SK-N-DZ (cell line): ENCODE measurements around the gene TMEM120B.

Experiments used
- DNase-seq: peaks from one replicate; pipeline ENCODE4 v3.0.0-alpha.2; 2015; ENCODE audit warnings: low spot score

TMEM120B gene

GRCh38 chr12:121802843-121803698 lies 90.5 kb downstream of the TMEM120B start:
- DNase-seq = peak; percentile 97

GRCh38 chr12:121803861-121804416 lies 91.4 kb downstream of the TMEM120B start, which contains the start of gene SETD1B:
Gene SETD1B (plus strand): TSS chr12:121804009. CDS start chr12:121804738, 729 bp downstream.
- DNase-seq = peak; percentile 75

GRCh38 chr12:121804417-121805111 lies 92.0 kb downstream of the TMEM120B start:
- no peak for DNase-seq

- DNase-seq = peak; percentile 52
Observed at GRCh38 chr12:121805171-121806008, 92.8 kb downstream of the TMEM120B start.

- no peak for DNase-seq
Observed at GRCh38 chr12:121806009-121806545, 93.5 kb downstream of the TMEM120B start.

- peak; percentile 68 for DNase-seq
Observed at GRCh38 chr12:121806546-121807423, 94.2 kb downstream of the TMEM120B start.

GRCh38 chr12:121807642-121808347 lies 95.2 kb downstream of the TMEM120B start:
- DNase-seq = no peak

- DNase-seq = no peak
Observed at GRCh38 chr12:121808623-121809022, 96.1 kb downstream of the TMEM120B start.

GRCh38 chr12:121809712-121810116 lies 97.2 kb downstream of the TMEM120B start:
- DNase-seq = no peak

- no peak for DNase-seq
Observed at GRCh38 chr12:121810234-121810817, 97.8 kb downstream of the TMEM120B start.

GRCh38 chr12:121810833-121811433 lies 98.4 kb downstream of the TMEM120B start:
- no peak for DNase-seq

GRCh38 chr12:121811434-121812319 lies 99.1 kb downstream of the TMEM120B start:
- peak; percentile 74 for DNase-seq

- DNase-seq = peak; percentile 64
Observed at GRCh38 chr12:121812320-121812871, 99.8 kb downstream of the TMEM120B start.

- no peak for DNase-seq
Observed at GRCh38 chr12:121812921-121813896, 100.7 kb downstream of the TMEM120B start.

GRCh38 chr12:121813951-121814350 lies 101.4 kb downstream of the TMEM120B start:
- no peak for DNase-seq
